HepG2 (cell line): ENCODE results near the gene TASP1. TPM values are rescaled to one million over a fixed set of nuclear protein-coding genes. Genes with fewer than 3 reads are reported as not detected.

Experiments
- DPF2 ChIP-seq: sonication (generic); formaldehyde crosslinking; IDR thresholded peaks from 2 replicates; pipeline ENCODE4 v1.4.0; 2020; ENCODE audit warnings: mild to moderate bottlenecking, low read depth, missing genetic modification reagents, borderline replicate concordance
- DZIP1 ChIP-seq: sonication (generic); formaldehyde crosslinking; IDR thresholded peaks from 2 replicates; pipeline ENCODE4 v1.5.0; 2020; ENCODE audit warnings: mild to moderate bottlenecking, missing genetic modification reagents
- FOXK2 ChIP-seq: fragments of 450-650 bp; IDR thresholded peaks from 2 replicates; pipeline ENCODE4 v1.6.1; 2016
- IRF9 ChIP-seq: sonication (generic); formaldehyde crosslinking; IDR thresholded peaks from 2 replicates; pipeline ENCODE4 v1.8.0; 2022; ENCODE audit warnings: missing genetic modification reagents, mild to moderate bottlenecking, borderline replicate concordance
- KIAA2018 ChIP-seq: sonication (generic); formaldehyde crosslinking; IDR thresholded peaks from 2 replicates; pipeline ENCODE4 v1.5.0; 2020; ENCODE audit warnings: mild to moderate bottlenecking, missing genetic modification reagents, borderline replicate concordance
- KLF13 ChIP-seq: sonication (generic); formaldehyde crosslinking; IDR thresholded peaks from 2 replicates; pipeline ENCODE4 v1.4.0; 2020; ENCODE audit warnings: mild to moderate bottlenecking, missing genetic modification reagents
- MTERF4 ChIP-seq: sonication (generic); formaldehyde crosslinking; IDR thresholded peaks from 2 replicates; pipeline ENCODE4 v1.8.0; 2023; ENCODE audit warnings: mild to moderate bottlenecking, missing genetic modification reagents
- SCMH1 ChIP-seq: sonication (generic); formaldehyde crosslinking; IDR thresholded peaks from 2 replicates; pipeline ENCODE4 v1.9.0; 2021; ENCODE audit warnings: missing genetic modification reagents, mild to moderate bottlenecking, borderline replicate concordance
- XRCC5 ChIP-seq: fragments of 200-400 bp; formaldehyde crosslinking; optimal IDR thresholded peaks from 2 replicates; pipeline ENCODE3; 2017; ENCODE audit warnings: mild to moderate bottlenecking, low read length
- YEATS4 ChIP-seq: sonication (generic); formaldehyde crosslinking; IDR thresholded peaks from 2 replicates; pipeline ENCODE4 v1.4.0; 2020; ENCODE audit warnings: missing genetic modification reagents, borderline replicate concordance
- ZFY ChIP-seq: sonication (generic); formaldehyde crosslinking; IDR thresholded peaks from 2 replicates; pipeline ENCODE4 v1.4.0; 2020; ENCODE audit warnings: missing genetic modification reagents
- ZNF251 ChIP-seq: sonication (generic); formaldehyde crosslinking; IDR thresholded peaks from 2 replicates; pipeline ENCODE4 v1.9.0; 2021; ENCODE audit warnings: mild to moderate bottlenecking, missing genetic modification reagents
- ZNF281 ChIP-seq: sonication (generic); formaldehyde crosslinking; IDR thresholded peaks from 2 replicates; pipeline ENCODE4 v1.4.0; 2020; ENCODE audit warnings: missing genetic modification reagents, borderline replicate concordance
- ZSCAN22 ChIP-seq: sonication (generic); formaldehyde crosslinking; IDR thresholded peaks from 2 replicates; pipeline ENCODE4 v1.4.0; 2020; ENCODE audit warnings: mild to moderate bottlenecking, missing genetic modification reagents
- polyA plus RNA-seq, 8 experiments: library from polyadenylated mRNA; depleted of rRNA in 3 of 8; stranded (reverse) in 7 of 8; unstranded in 1 of 8; fragments of >200 nt; fragmentation: Illumina TruSeq in 4 of 8; extraction: Trizol in 4 of 8; gene quantifications; 2 replicates each; pipeline versions ENCODE4 v1.2.1 to v1.2.3, GENCODE V29; 2011 to 2016; ENCODE audit warnings: low read depth in 4 of 8, missing spikeins in 1 of 8, mixed read lengths in 1 of 8; ENCODE audit not compliant: insufficient read depth in 1 of 8
- total RNA-seq, 5 experiments: library from RNA; depleted of rRNA; stranded (reverse); fragments of >200 nt; fragmentation: Illumina TruSeq; extraction: Trizol; gene quantifications; 2 replicates each; pipeline ENCODE4 v1.2.3, GENCODE V29; 2016; ENCODE audit warnings: low read depth in 1 of 5

The TASP1 gene
- total and polyA plus RNA-seq, 2 of the 13 experiments (the other 11 are each of a cell fraction or from before 2014, with no cell fraction given), result 10.0 to 25.2 TPM

GRCh38 chr20:13355411-13355810 is 283.3 kb downstream of the TASP1 start (continued):
- TF ChIP-seq KIAA2018 (CRISPR knock-in tag), result no peak
- no peak for TF ChIP-seq IRF9 (CRISPR knock-in tag)
- no peak for TF ChIP-seq YEATS4 (CRISPR knock-in tag)
- no peak for TF ChIP-seq XRCC5
- no peak for TF ChIP-seq ZFY
- TF ChIP-seq FOXK2, result no peak
- no peak for TF ChIP-seq DZIP1 (CRISPR knock-in tag)
- no peak for TF ChIP-seq MTERF4 (CRISPR knock-in tag)
- no peak for TF ChIP-seq SCMH1 (CRISPR knock-in tag)
- no peak for TF ChIP-seq ZNF251
- TF ChIP-seq ZSCAN22 (CRISPR knock-in tag), result no peak
- no peak for TF ChIP-seq KLF13 (CRISPR knock-in tag)
- TF ChIP-seq DPF2 (CRISPR knock-in tag), result no peak
- TF ChIP-seq ZNF281, result peak; percentile 18; the same call in 1 of the 2 replicates
